ENCODE measurements around the gene SRPK2.

SRPK2 gene

DNA sequence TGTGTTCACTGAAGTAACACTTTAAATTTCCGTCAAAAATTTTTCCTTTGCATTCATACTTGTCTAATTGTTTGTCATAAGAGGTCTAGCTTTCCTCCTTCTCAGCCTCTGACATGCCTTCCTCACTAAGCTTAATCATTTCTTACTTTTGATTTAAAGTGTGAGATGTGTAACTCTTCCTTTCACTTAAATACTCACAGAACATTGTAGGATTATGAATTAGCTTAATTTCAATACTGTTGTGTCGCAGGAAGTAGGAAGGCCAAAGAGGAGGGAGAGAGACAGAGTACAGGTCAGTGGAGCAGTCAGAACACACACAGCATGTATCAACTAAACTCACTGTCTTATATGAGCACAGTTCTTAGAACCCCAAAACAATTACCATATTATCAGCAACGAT, 99.0 kb downstream of the SRPK2 start:
- no peak for TF ChIP-seq ARNT (IDR thresholded peaks at IDR 0.05)
- no peak for TF ChIP-seq ELF4 (IDR thresholded peaks at IDR 0.05)
- no peak for TF ChIP-seq LEF1 (IDR thresholded peaks at IDR 0.05; ENCODE audit: borderline replicate concordance)
- TF ChIP-seq SP1 (IDR thresholded peaks at IDR 0.05): no peak
- no peak for TF ChIP-seq SUZ12 (IDR thresholded peaks at IDR 0.05)
- TF ChIP-seq NFRKB (IDR thresholded peaks at IDR 0.05): no peak
- no peak for TF ChIP-seq FOXK2 (IDR thresholded peaks at IDR 0.05)
- no peak for TF ChIP-seq L3MBTL2 (conservative IDR thresholded peaks at IDR 0.05)
- TF ChIP-seq BHLHE40 (IDR thresholded peaks at IDR 0.05; ENCODE audit: borderline replicate concordance): no peak
- no peak for TF ChIP-seq HDGF (IDR thresholded peaks at IDR 0.05; ENCODE audit: borderline replicate concordance)
- TF ChIP-seq TARDBP (IDR thresholded peaks at IDR 0.05): no peak
- TF ChIP-seq, protein P1, sequence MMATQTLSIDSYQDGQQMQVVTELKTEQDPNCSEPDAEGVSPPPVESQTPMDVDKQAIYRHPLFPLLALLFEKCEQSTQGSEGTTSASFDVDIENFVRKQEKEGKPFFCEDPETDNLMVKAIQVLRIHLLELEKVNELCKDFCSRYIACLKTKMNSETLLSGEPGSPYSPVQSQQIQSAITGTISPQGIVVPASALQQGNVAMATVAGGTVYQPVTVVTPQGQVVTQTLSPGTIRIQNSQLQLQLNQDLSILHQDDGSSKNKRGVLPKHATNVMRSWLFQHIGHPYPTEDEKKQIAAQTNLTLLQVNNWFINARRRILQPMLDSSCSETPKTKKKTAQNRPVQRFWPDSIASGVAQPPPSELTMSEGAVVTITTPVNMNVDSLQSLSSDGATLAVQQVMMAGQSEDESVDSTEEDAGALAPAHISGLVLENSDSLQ (IDR thresholded peaks at IDR 0.05): no peak
- TF ChIP-seq ZNF384 (IDR thresholded peaks at IDR 0.05): no peak
- no peak for TF ChIP-seq CTBP1 (IDR thresholded peaks at IDR 0.05; ENCODE audit: borderline replicate concordance)
- TF ChIP-seq FOXA1 (IDR thresholded peaks at IDR 0.05): no peak
- ChIA-PET CTCF (no interaction called here), POLR2A (no interaction called here)
- DNase-seq (ENCODE audit: extremely low spot score): no peak

GRCh38 chr7:105286441-105286840, 102.3 kb downstream of the SRPK2 start:
- ChIA-PET POLR2A (no interaction called here), CTCF (no interaction called here)

GRCh38 chr7:105285118-105285874, 103.4 kb downstream of the SRPK2 start:
- no peak for TF ChIP-seq TARDBP (IDR thresholded peaks at IDR 0.05)
- TF ChIP-seq HDGF (IDR thresholded peaks at IDR 0.05; ENCODE audit: borderline replicate concordance): no peak
- TF ChIP-seq BHLHE40 (IDR thresholded peaks at IDR 0.05; ENCODE audit: borderline replicate concordance): no peak
- TF ChIP-seq FOXK2 (IDR thresholded peaks at IDR 0.05): no peak
- no peak for TF ChIP-seq ELF4 (IDR thresholded peaks at IDR 0.05)
- no peak for TF ChIP-seq SP1 (IDR thresholded peaks at IDR 0.05)
- TF ChIP-seq FOXA1 (IDR thresholded peaks at IDR 0.05): no peak
- no peak for TF ChIP-seq NFRKB (IDR thresholded peaks at IDR 0.05)
- no peak for TF ChIP-seq FOXM1 (IDR thresholded peaks at IDR 0.05; ENCODE audit: borderline replicate concordance)
- no peak for TF ChIP-seq LEF1 (IDR thresholded peaks at IDR 0.05; ENCODE audit: borderline replicate concordance)
- ChIA-PET CTCF (interaction anchor here (0.7 kb wide), 1 partner anchor 19 kb away, joined by 3 read pairs; no protein-coding TSS in a partner anchor), POLR2A (interaction anchor here (0.6 kb wide), 1 partner anchor 18 kb away, joined by 3 read pairs; no protein-coding TSS in a partner anchor)
- no peak for DNase-seq (ENCODE audit: extremely low spot score)

More at GRCh38 chr7:105286441-105286840, 102.3 kb downstream of the SRPK2 start:
- DNase-seq (ENCODE audit: extremely low spot score): no peak
- TF ChIP-seq FOXA1 (IDR thresholded peaks at IDR 0.05): no peak
- TF ChIP-seq FOXK2 (IDR thresholded peaks at IDR 0.05): no peak
- TF ChIP-seq L3MBTL2 (conservative IDR thresholded peaks at IDR 0.05): no peak

DNA sequence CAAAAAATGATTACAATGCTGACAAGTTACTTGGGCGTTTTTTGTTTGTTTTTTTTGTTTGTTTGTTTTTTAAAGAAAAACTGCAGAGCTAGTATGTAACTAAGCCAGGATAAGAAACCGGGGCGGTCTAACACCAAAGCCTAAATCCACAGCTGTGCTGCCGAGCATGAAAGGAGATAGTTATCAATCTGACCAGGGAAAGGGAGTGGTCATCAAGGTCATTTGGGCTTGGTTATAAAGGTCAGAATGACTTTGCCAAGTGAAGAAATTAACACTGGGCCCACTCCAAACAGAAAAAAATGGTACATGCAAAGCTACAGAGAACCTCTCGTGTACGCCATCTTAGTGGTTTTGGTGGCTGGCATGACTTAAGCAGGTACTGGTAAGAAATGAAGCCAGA, 104.7 kb downstream of the SRPK2 start:
- TF ChIP-seq LEF1 (IDR thresholded peaks at IDR 0.05; ENCODE audit: borderline replicate concordance) (no peak), TARDBP (IDR thresholded peaks at IDR 0.05) (no peak)
- TF ChIP-seq, protein P1 (IDR thresholded peaks at IDR 0.05): no peak
- DNase-seq (ENCODE audit: extremely low spot score): no peak
- ChIA-PET POLR2A (no interaction called here), CTCF (interaction anchor here (0.9 kb wide), 1 partner anchor 14 kb away, joined by 3 read pairs; no protein-coding TSS in a partner anchor)

DNA sequence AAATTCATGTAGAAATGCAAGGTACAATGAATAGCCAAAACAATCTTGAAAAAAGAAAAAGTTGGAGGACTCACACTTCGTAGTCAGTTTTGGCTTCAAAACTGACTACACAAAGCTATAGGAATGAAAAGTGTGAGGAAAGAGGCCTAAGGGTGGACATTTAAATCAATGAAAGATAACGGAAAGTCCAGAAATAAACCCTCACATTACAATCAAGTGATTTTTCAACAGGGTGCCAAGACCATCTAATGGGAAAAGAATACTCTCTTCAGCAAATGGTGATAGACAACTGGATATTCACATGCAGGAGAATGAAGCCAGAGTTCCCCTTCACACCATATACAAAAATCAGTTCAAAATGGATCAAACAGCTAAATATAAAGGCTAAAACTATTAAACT, 106.8 kb downstream of the SRPK2 start:
- no peak for DNase-seq (ENCODE audit: extremely low spot score)
- POLR2A ChIA-PET: no interaction called here
- TF ChIP-seq FOXK2 (IDR thresholded peaks at IDR 0.05) (no peak), FOXA1 (IDR thresholded peaks at IDR 0.05) (no peak), SUZ12 (IDR thresholded peaks at IDR 0.05) (no peak), BHLHE40 (IDR thresholded peaks at IDR 0.05; ENCODE audit: borderline replicate concordance) (no peak)
- TF ChIP-seq, protein P1 (IDR thresholded peaks at IDR 0.05): no peak
- CTCF ChIA-PET: no interaction called here

GRCh38 chr7:105279688-105280007, 109.1 kb downstream of the SRPK2 start:
- ChIA-PET POLR2A (interaction anchor here (0.7 kb wide), 1 partner anchor 11 kb away, joined by 3 read pairs; no protein-coding TSS in a partner anchor), CTCF (no interaction called here)
- TF ChIP-seq SP1 (IDR thresholded peaks at IDR 0.05): no peak
- no peak for TF ChIP-seq L3MBTL2 (conservative IDR thresholded peaks at IDR 0.05)
- no peak for TF ChIP-seq HDGF (IDR thresholded peaks at IDR 0.05; ENCODE audit: borderline replicate concordance)
- TF ChIP-seq, protein P1 (IDR thresholded peaks at IDR 0.05): no peak
- TF ChIP-seq TARDBP (IDR thresholded peaks at IDR 0.05): no peak
- TF ChIP-seq ARNT (IDR thresholded peaks at IDR 0.05): no peak
- no peak for TF ChIP-seq NFRKB (IDR thresholded peaks at IDR 0.05)
- TF ChIP-seq FOXK2 (IDR thresholded peaks at IDR 0.05): no peak
- TF ChIP-seq FOXM1 (IDR thresholded peaks at IDR 0.05; ENCODE audit: borderline replicate concordance): no peak
- DNase-seq (ENCODE audit: extremely low spot score): no peak

All from HEK293T (cell line).